ENCODE results near the gene FRMD7. TPM values are rescaled to one million over a fixed set of nuclear protein-coding genes. Genes with fewer than 3 reads are reported as not detected.

FRMD7 gene
- total and polyA plus RNA-seq, 2 of the 4 experiments (the other 2 are of a cell fraction): not detected

- Histone ChIP-seq H2BK120ac (ENCODE audit: low read depth, low read length) (no peak overlapping the region), H4K20me1 (ENCODE audit: insufficient read depth, low read length) (no peaks in the 10 kb centered on the region), H3K14ac (replicated peaks; ENCODE audit: low read depth, low read length) (no peak overlapping the region), H3K4me1 (ENCODE audit: control insufficient read depth, insufficient read depth, low read length) (no peaks in the 10 kb centered on the region), H4K8ac (ENCODE audit: low read depth in 2 of 2, low read length in 2 of 2) (no peak overlapping the region), H3K23ac (ENCODE audit: low read depth, low read length) (no peak overlapping the region), H4K5ac (ENCODE audit: low read depth, low read length) (no peak overlapping the region), H2BK20ac (ENCODE audit: low read depth, low read length) (no peak overlapping the region), H3K27me3 (ENCODE audit: control insufficient read depth, insufficient read depth, low read length) (peaks cover 6% of the 10 kb centered on the region), H3K4me3 (ENCODE audit: insufficient read depth, low read depth, low read length) (no peak overlapping the region), H3K36me3 (ENCODE audit: control insufficient read depth, insufficient read depth, low read length) (no peaks in the 10 kb centered on the region), H3K79me1 (ENCODE audit: low read depth in 1 of 2, low read length in 2 of 2) (no peaks in the 10 kb centered on the region), H2BK15ac (ENCODE audit: low read depth, low read length) (no peak overlapping the region), H4K91ac (ENCODE audit: insufficient read depth, low read depth, low read length) (no peak overlapping the region), H3K4me2 (ENCODE audit: low read depth, low read length) (no peak overlapping the region), H3K9me3 (ENCODE audit: control insufficient read depth, insufficient read depth, low read length) (no peaks in the 10 kb centered on the region), H3K56ac (ENCODE audit: extremely low read depth, insufficient read depth, low read length) (no peak overlapping the region), H2AFZ (replicated peaks; ENCODE audit: low read length, poor library complexity) (no peak overlapping the region), H3K18ac (ENCODE audit: low read depth, low read length) (no peak overlapping the region), H3K27ac (ENCODE audit: insufficient read depth, low read length) (no peak overlapping the region), H3K9ac (ENCODE audit: low read depth, low read length) (no peak overlapping the region), H2AK9ac (replicated peaks; ENCODE audit: low read depth, low read length, poor library complexity) (no peak overlapping the region), H2BK5ac (ENCODE audit: low read depth, low read length, poor library complexity, severe bottlenecking) (no peak overlapping the region), H3K4ac (ENCODE audit: low read depth, low read length) (no peak overlapping the region), H3K9me1 (ENCODE audit: insufficient read depth, low read length) (no peaks in the 10 kb centered on the region), H2AK5ac (ENCODE audit: low read depth, low read length) (no peak overlapping the region)
- DNase-seq: no peak
- WGBS, 2 experiments (ENCODE audit: extremely low coverage in 2 of 2, insufficient read length in 1 of 2): no CpG with 5 or more reads among the region's 3 CpGs
- CTCF ChIA-PET: interaction anchor here (0.6 to 1.5 kb wide), 3 partner anchors 8 to 81 kb away, joined by 3 read pairs; no protein-coding TSS in a partner anchor
- dilution Hi-C loops (cut with HindIII; ENCODE audit: low sequenced_read_pairs, unreplicated experiment): no loop called here
- POLR2A ChIA-PET (ENCODE audit: unreplicated experiment): no interaction called here
- TF ChIP-seq CHD1 (IDR thresholded peaks at IDR 0.05; ENCODE audit: low read depth, low read length) (no peak), MXI1 (IDR thresholded peaks at IDR 0.05; ENCODE audit: borderline replicate concordance, low read depth, low read length) (no peak), MAFK (IDR thresholded peaks at IDR 0.05; ENCODE audit: low read depth, low read length) (no peak), BHLHE40 (IDR thresholded peaks at IDR 0.05; ENCODE audit: low read depth, low read length) (no peak), CEBPB (IDR thresholded peaks at IDR 0.05; ENCODE audit: low read depth, low read length) (no peak), FOS (IDR thresholded peaks at IDR 0.05; ENCODE audit: low read depth, low read length) (no peak), NFE2L2 (IDR thresholded peaks at IDR 0.05; ENCODE audit: low read depth, low read length) (no peak), RFX5 (IDR thresholded peaks at IDR 0.05; ENCODE audit: low read depth, low read length) (no peak), RAD21 (IDR thresholded peaks at IDR 0.05; ENCODE audit: low read length) (no peak), CTCF (conservative IDR thresholded peaks at IDR 0.05; ENCODE audit: low read depth, low read length) (no peak), MAZ (IDR thresholded peaks at IDR 0.05; ENCODE audit: borderline replicate concordance, low read depth, low read length) (no peak), ELK1 (IDR thresholded peaks at IDR 0.05; ENCODE audit: borderline replicate concordance, low read depth, low read length) (no peak), SMC3 (IDR thresholded peaks at IDR 0.05; ENCODE audit: low read depth, low read length) (no peak), USF2 (IDR thresholded peaks at IDR 0.05; ENCODE audit: low read depth, low read length) (no peak), RCOR1 (IDR thresholded peaks at IDR 0.05; ENCODE audit: insufficient replicate concordance, low read length) (no peak), POLR2A (IDR thresholded peaks at IDR 0.05; ENCODE audit: low read depth, low read length) (no peak)
- no peak for ATAC-seq (ENCODE audit: low read depth)
- in situ Hi-C loops (cut with MboI; ENCODE audit: low sequenced_read_pairs): no loop called here
- BruUV-seq (replicated peaks): no TSS peak
- intact Hi-C loops (cut with micrococcal nuclease): no loop called here
These were observed 64.5 kb downstream of the FRMD7 start for GRCh38 chrX:132063334-132063733.

All from IMR-90 (cell line).